Body of pancreas (tissue), 4 donors: ENCODE data around the gene SAMD7.

Source experiments
- POLR2A ChIP-seq, 3 donors: fragments of 450-650 bp; IDR thresholded peaks; one replicate each; pipeline ENCODE4 v1.6.1; 2016; ENCODE audit warnings: antibody characterized with exemption in 3 of 3, mild to moderate bottlenecking in 2 of 3
- TF ChIP-seq, protein P1 (sequence below), 7 experiments: fragments of 450-650 bp in 4 of 7; fragments of 200-600 bp in 3 of 7; sonication (generic) in 3 of 7; IDR thresholded peaks; one replicate each; pipeline ENCODE4 v1.5.1; 2016 to 2019; ENCODE audit warnings: antibody characterized with exemption in 7 of 7

DNA sequence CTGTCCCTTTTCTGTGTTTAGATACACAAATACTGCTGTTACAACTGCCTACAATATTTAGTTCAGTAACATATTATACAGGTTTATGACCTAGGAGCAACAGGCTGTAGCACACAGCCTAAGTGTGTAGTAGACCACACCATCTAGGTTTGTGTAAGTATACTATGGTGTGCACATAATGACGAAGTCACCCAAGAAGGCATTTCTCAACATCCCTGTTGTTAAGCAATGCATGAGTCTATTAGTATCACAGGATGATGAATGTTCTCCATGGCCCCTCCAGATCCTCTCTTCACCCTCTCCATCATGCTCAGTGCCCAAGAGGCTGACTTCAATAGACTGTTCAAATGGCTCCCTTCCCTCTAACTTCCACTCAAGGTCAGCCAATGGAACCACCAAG lies 40.7 kb downstream of the SAMD7 start:
- TF ChIP-seq, protein P1, sequence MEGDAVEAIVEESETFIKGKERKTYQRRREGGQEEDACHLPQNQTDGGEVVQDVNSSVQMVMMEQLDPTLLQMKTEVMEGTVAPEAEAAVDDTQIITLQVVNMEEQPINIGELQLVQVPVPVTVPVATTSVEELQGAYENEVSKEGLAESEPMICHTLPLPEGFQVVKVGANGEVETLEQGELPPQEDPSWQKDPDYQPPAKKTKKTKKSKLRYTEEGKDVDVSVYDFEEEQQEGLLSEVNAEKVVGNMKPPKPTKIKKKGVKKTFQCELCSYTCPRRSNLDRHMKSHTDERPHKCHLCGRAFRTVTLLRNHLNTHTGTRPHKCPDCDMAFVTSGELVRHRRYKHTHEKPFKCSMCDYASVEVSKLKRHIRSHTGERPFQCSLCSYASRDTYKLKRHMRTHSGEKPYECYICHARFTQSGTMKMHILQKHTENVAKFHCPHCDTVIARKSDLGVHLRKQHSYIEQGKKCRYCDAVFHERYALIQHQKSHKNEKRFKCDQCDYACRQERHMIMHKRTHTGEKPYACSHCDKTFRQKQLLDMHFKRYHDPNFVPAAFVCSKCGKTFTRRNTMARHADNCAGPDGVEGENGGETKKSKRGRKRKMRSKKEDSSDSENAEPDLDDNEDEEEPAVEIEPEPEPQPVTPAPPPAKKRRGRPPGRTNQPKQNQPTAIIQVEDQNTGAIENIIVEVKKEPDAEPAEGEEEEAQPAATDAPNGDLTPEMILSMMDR (IDR thresholded peaks at IDR 0.05): no peak
- TF ChIP-seq POLR2A (IDR thresholded peaks at IDR 0.05): no peak
